NCI-H2029 (cell line): ENCODE data around the gene FMN1.

Source experiments
- DNase-seq: peaks from one replicate; lab custom pipeline; 2025; lab: John Stamatoyannopoulos, UW

FMN1 gene

GRCh38 chr15:33194704-33195670, at the start of gene FMN1:
TSS of gene FMN1 (minus strand) at chr15:33194714. CDS start at chr15:33154914, 39,800 bp downstream.
- DNase-seq, result peak; percentile 71

DNA sequence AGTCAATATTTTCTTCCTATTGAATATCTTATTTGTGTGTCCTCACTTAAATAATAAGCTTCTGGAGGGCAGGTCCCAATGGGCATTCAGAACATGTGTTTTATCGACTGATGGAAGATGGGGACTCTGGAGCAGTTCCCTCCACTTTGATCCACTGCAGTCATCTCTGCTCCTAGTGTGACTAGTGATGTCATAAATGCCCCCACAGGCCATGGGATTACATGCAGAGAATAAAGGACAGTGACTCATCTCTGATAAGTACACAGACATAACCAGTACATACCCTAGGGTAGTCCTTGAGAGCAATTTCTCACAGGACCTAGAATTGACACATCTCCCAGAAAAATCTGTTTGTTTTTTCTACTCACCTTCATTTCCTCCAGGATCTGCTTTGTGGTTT, 49.4 kb upstream of the FMN1 start:
- no peak for DNase-seq

DNA sequence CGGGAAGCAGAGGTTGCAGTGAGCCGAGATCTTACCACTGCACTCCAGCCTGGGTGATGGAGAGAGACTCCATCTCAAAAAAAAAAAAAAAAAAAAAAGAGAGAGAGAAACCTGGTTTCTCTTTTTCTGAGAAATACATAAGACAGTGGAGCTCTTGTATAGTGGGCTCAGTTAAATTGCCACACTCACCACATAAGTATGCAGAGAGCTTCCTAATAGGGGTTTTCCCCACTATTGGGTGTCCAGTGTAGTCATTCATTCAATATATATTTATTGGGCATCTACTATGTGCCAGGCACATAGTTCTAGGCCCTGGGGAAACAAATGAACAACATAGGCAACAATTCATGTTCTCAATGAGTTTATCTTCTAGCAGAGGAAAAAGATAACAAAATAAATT, 48.9 kb upstream of the FMN1 start:
- DNase-seq, result no peak

DNA sequence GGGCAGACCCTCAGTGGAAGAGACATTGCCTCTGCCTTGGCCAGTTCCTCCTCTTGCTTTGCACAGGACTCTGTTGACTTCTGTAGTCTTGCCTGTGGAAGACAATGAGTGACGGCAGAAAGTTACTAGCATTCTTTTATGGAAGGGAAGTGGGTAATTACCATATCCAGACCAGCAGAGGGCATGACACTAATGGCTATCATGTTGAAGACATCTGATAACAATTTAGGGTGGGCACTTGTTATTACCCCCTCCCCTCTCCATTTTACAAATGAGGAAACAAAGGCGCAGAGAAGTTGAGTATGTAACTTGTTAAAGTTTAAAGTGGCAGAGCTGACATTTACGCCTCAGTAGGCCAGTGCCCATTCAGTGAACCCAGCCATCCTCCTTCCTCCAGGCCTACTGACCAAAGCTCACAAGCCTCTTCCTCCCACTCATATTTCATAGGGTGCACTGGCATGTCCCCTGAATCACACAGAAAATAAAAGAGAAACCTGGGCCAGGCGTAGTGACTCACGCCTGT, 48.2 kb upstream of the FMN1 start:
- no peak for DNase-seq

DNA sequence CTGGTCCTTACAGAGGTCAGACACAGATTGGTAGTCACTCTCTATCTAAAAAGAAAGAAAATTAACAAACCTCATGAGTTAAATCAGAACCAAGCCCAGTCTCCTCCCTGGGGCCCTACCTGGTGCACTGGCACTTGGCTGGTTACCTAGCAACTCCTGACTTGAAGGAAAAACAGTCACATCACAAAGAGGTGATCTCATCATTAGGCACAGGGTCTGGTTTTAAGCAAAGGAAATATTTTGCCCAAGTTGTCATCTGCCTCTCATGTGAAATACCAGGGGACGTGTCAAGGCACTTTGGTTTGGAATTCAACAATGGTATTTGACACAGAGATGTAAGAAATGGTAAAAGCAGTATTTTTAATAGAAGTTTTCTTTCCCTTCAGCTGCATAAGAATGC, 47.7 kb upstream of the FMN1 start:
- DNase-seq, result peak; percentile 13

DNA sequence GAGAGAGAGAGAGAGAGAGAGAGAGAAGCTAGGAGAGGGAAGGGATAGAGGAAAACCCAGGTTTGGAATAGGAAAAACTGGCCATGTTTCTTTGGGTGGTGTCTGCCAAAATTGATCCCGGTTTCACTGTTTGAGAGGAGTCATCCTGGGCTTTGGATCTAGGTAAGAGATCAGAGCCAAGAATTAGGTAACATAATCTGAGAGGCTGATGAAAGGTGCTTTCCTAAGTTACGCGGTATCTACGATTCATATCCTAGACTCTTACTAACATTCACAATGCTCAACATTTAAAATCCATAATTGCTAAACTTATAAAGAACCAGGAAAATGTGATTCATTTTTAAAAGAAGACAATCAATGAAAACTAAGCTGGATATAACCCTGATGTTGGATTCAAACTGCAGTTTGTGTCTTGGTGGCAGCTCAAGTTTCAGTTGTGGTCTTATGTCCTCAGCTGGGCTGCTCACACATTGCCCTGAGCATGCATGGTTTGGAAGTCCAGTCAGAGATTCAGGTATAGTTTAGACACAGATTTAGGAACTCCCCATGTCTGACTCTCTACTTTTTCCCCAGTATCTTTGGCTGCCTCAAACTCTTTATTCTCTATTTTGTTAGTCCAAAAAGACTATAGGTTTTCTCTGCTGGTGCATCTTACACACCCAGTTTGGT, 42.5 kb upstream of the FMN1 start:
- DNase-seq, result no peak

- DNase-seq, result no peak
These were observed 39.5 kb upstream of the FMN1 start for GRCh38 chr15:33234020-33234461.

- DNase-seq, result peak; percentile 39
These were observed 32.2 kb upstream of the FMN1 start for GRCh38 chr15:33226559-33227181.

DNA sequence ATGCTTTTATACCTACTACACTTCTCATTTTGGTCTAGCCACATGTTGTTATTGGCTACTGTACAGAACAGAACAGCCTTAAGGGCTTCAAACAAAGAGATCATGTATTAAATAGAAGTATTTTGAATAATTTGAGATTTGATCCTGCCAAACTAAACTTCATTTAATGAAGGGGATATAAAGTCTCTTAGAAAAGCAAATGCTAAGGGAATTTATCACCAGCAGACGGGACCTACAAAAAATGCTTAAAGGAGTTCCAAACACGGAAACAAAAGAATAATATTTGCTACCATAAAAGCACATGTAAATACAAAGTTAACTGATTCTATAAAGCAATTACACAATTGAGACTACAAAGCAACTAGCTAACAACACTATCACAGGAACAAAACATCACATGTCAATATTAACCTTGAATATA, 23.6 kb upstream of the FMN1 start:
- DNase-seq, result peak; percentile 38

- no peak for DNase-seq
These were observed 21.7 kb upstream of the FMN1 start for GRCh38 chr15:33215941-33216872.

GRCh38 chr15:33211176-33211808, 16.8 kb upstream of the FMN1 start:
- no peak for DNase-seq

GRCh38 chr15:33209575-33210481, 15.3 kb upstream of the FMN1 start:
- no peak for DNase-seq

DNA sequence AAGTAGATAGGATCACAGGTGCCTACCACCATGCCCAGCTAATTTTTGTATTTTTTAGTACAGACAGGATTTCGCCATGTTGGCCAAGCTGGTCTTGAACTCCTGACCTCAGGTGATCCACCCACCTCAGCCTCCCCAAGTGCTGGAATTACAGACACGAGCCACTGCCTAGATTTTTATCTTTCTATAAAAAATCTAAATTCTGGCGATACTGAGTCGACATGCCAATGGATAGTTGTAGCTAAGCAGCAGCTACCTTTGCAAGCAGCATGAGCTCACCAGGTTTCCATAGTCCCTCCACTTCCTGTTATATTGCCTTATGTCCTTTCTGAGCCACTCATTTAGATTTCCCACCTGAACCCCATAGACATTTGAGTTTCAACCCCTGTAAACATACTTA, 13.1 kb upstream of the FMN1 start:
- DNase-seq, result no peak

DNA sequence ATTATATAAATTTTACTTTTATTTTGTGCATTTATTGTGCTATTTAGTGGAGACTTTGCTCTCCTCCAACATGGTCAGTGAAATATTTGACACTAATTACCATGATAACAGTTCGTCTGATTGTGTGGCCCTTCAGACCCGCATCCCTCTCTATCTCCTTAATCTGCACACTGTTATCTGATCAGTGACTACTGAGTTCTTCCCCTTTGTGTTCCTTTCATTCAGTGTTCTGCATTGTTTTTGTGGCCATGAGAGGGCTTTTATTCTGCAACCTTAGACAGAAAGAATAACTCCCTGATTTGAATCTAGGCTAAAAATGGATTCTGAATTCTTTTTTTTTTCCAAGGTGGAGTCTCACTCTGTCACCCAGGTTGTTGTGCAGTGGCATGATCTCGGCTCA, 11.9 kb upstream of the FMN1 start:
- no peak for DNase-seq

DNA sequence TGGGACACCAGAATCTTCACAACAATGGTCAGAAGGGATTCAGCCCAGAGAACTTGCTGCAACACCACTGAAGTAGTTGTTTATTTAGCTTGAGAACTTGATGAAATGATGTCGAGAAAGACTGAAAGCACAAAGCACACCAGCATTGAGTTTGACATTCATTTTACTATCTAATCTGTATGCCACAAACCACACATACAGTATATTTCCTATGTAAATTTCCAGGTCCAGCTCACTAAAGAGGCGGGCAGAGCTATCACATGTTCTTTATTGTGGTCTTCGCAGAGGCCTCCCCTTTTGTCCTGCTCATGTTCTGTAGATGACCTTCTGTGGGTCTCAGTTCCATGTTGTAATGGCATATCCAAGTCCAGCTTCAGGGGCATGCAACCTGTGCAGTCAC, 10.4 kb upstream of the FMN1 start:
- DNase-seq, result no peak

DNA sequence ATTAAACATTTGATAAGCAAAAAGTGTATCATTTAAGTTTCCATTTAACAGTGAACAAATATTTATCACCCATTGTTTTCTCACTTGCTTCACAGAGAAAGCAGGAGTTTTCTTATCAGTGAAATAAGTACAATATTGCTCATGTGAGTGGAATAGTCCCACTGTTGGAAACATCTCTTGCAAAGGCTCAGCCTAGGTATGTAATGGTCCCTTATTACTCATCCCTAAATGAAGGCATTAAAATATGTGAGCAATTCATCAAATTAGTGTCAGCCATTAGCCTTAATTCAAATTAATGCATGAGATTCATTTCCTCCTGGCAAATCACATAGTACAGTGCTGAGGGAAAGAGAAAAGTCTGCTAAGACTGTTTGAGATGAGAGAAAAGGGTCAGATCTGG, 9.6 kb upstream of the FMN1 start:
- no peak for DNase-seq

DNA sequence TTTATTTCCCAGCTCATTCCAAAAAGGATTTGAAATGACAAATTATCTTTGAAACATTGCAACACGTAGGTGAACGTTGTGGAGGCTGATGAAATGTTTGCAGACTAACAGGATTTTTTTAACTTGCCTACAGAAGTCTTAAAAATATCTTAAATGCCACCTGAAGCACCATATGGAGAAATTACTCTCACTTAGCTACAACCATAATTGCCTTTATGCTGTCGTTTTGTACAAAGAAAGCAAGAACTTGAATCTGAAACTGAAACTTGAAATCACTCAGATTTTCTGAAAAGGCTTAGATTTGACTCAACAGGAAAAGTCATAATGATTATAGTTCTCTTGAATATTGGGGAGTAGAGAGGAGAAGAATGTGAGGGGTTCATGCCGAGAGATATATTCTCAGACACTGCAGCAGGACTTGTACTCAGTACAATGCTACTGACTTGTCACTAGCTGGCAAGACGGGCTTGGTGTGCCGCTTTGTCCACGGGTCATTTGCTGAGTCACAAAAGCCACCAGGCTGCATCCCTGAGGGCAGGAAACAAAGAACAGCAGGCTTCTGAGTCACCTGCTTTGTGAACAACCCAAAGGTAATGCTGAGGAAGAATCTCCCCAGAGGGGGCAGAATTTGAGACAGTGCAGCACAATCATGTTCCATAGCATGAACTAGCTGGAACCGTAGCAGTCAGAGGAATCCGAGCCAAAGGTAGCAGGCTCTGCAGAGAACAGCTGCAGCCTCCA, 7.1 kb upstream of the FMN1 start:
- DNase-seq, result peak; percentile 49

DNA sequence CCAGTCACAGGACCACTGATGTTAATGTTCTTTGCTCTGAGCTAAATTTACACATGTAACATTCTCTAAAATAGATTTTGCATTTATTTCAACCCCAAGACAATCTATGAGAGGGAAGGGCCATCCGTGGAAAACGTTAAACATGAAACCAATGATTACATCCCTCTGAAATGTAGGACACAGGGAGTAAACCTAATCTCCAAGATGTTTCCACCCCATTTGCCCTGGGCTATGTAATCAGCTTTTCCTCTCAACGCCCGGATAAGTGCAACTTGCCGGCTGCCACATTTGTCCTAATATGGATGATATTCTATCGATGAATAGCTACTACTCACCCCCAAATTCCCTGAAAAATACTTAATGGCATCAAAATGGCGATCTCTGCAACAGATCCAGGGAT, 6.4 kb upstream of the FMN1 start:
- DNase-seq, result no peak

- no peak for DNase-seq
These were observed 5.9 kb upstream of the FMN1 start for GRCh38 chr15:33200444-33200843.
